ENCODE measurements around the gene TMEM125.

The TMEM125 gene

GRCh38 chr1:43253173-43253572, 16.6 kb upstream of the TMEM125 start:
- Histone ChIP-seq H2BK15ac (ENCODE audit: low read depth, poor library complexity, severe bottlenecking) (no peak overlapping the region), H3K4me1 (ENCODE audit: control insufficient read depth, insufficient read depth, low read depth, low read length) (no peaks in the 10 kb centered on the region), H3K36me3 (ENCODE audit: control insufficient read depth in 1 of 2, insufficient read depth in 2 of 2, low read depth in 1 of 2, low read length in 2 of 2) (no peaks in the 10 kb centered on the region), H3K4me2 (ENCODE audit: low read length, poor library complexity, severe bottlenecking) (no peak overlapping the region), H4K91ac (ENCODE audit: low read length) (no peak overlapping the region), H2AK5ac (ENCODE audit: low read length, severe bottlenecking) (no peak overlapping the region), H2BK120ac (ENCODE audit: low read depth, low read length) (no peak overlapping the region), H4K8ac (ENCODE audit: low read length) (no peak overlapping the region), H3K9me3 (ENCODE audit: control insufficient read depth, low read length) (peaks cover 2% of the 10 kb centered on the region), H2BK12ac (ENCODE audit: low read length in 2 of 2) (no peak overlapping the region), H3K4ac (ENCODE audit: low read depth in 1 of 2, low read length in 2 of 2) (no peak overlapping the region), H3K27me3 (ENCODE audit: control insufficient read depth in 1 of 2, insufficient read depth in 1 of 2, low read length in 2 of 2) (peaks cover 18 to 29% of the 10 kb centered on the region in 2 experiments), H3K9ac (ENCODE audit: low read length) (no peak overlapping the region), H3K79me1 (replicated peaks; ENCODE audit: low read length, poor library complexity, severe bottlenecking) (no peaks in the 10 kb centered on the region), H3K4me3 (ENCODE audit: insufficient read depth in 1 of 2, low read depth in 1 of 2, low read length in 2 of 2) (no peak overlapping the region), H2AFZ (ENCODE audit: low read depth, low read length) (no peak overlapping the region), H3K18ac (ENCODE audit: low read depth in 1 of 2, low read length in 2 of 2) (no peak overlapping the region), H2BK5ac (ENCODE audit: low read depth, low read length, poor library complexity, severe bottlenecking) (no peak overlapping the region), H3K27ac (ENCODE audit: low read length, poor library complexity, severe bottlenecking) (no peak overlapping the region), H3K14ac (ENCODE audit: low read length in 2 of 2) (no peak overlapping the region), H3K23ac (ENCODE audit: low read length in 2 of 2) (no peak overlapping the region)
- no peak for DNase-seq
- WGBS, result 86% methylated on average over 4 of the region's 4 CpGs

GRCh38 chr1:43253876-43254275, 15.9 kb upstream of the TMEM125 start:
- WGBS, result 91% methylated on average over 8 of the region's 8 CpGs
- Histone ChIP-seq H2AFZ (ENCODE audit: low read depth, low read length) (no peak overlapping the region), H2BK12ac (ENCODE audit: low read length in 2 of 2) (no peak overlapping the region), H3K4me2 (ENCODE audit: low read length, poor library complexity, severe bottlenecking) (no peak overlapping the region), H3K79me1 (replicated peaks; ENCODE audit: low read length, poor library complexity, severe bottlenecking) (no peaks in the 10 kb centered on the region), H3K9me3 (ENCODE audit: control insufficient read depth, low read length) (peaks cover 5% of the 10 kb centered on the region), H4K8ac (ENCODE audit: low read length) (no peak overlapping the region), H2AK5ac (ENCODE audit: low read length, severe bottlenecking) (no peak overlapping the region), H2BK5ac (ENCODE audit: low read depth, low read length, poor library complexity, severe bottlenecking) (no peak overlapping the region), H3K18ac (ENCODE audit: low read depth in 1 of 2, low read length in 2 of 2) (no peak overlapping the region), H3K4ac (ENCODE audit: low read depth in 1 of 2, low read length in 2 of 2) (no peak overlapping the region), H3K9ac (ENCODE audit: low read length) (no peak overlapping the region), H3K14ac (ENCODE audit: low read length in 2 of 2) (no peak overlapping the region), H3K27ac (ENCODE audit: low read length, poor library complexity, severe bottlenecking) (no peak overlapping the region), H3K23ac (ENCODE audit: low read length in 2 of 2) (no peak overlapping the region), H3K4me3 (ENCODE audit: insufficient read depth in 1 of 2, low read depth in 1 of 2, low read length in 2 of 2) (no peak overlapping the region), H4K91ac (ENCODE audit: low read length) (no peak overlapping the region), H3K36me3 (ENCODE audit: control insufficient read depth in 1 of 2, insufficient read depth in 2 of 2, low read depth in 1 of 2, low read length in 2 of 2) (no peaks in the 10 kb centered on the region), H3K27me3 (ENCODE audit: control insufficient read depth in 1 of 2, insufficient read depth in 1 of 2, low read length in 2 of 2) (peaks cover 18 to 30% of the 10 kb centered on the region in 2 experiments), H3K4me1 (ENCODE audit: control insufficient read depth, insufficient read depth, low read depth, low read length) (no peaks in the 10 kb centered on the region), H2BK120ac (ENCODE audit: low read depth, low read length) (no peak overlapping the region), H2BK15ac (ENCODE audit: low read depth, poor library complexity, severe bottlenecking) (no peak overlapping the region)
- DNase-seq, result no peak

GRCh38 chr1:43255438-43256210, 14.2 kb upstream of the TMEM125 start:
- Histone ChIP-seq H2AK5ac (ENCODE audit: low read length, severe bottlenecking) (no peak overlapping the region), H3K23ac (ENCODE audit: low read length in 2 of 2) (no peak overlapping the region), H2BK5ac (ENCODE audit: low read depth, low read length, poor library complexity, severe bottlenecking) (no peak overlapping the region), H3K4me3 (ENCODE audit: insufficient read depth in 1 of 2, low read depth in 1 of 2, low read length in 2 of 2) (no peak overlapping the region), H4K91ac (ENCODE audit: low read length) (no peak overlapping the region), H2AFZ (ENCODE audit: low read depth, low read length) (no peak overlapping the region), H3K27me3 (ENCODE audit: control insufficient read depth in 1 of 2, insufficient read depth in 1 of 2, low read length in 2 of 2) (peaks cover 18 to 30% of the 10 kb centered on the region in 2 experiments), H3K4ac (ENCODE audit: low read depth in 1 of 2, low read length in 2 of 2) (no peak overlapping the region), H3K9ac (ENCODE audit: low read length) (no peak overlapping the region), H3K36me3 (ENCODE audit: control insufficient read depth in 1 of 2, insufficient read depth in 2 of 2, low read depth in 1 of 2, low read length in 2 of 2) (no peaks in the 10 kb centered on the region), H3K79me1 (replicated peaks; ENCODE audit: low read length, poor library complexity, severe bottlenecking) (no peaks in the 10 kb centered on the region), H3K14ac (ENCODE audit: low read length in 2 of 2) (peak overlapping the region in 1 of 2 experiments; percentile 64), H3K18ac (ENCODE audit: low read depth in 1 of 2, low read length in 2 of 2) (no peak overlapping the region), H2BK12ac (ENCODE audit: low read length in 2 of 2) (no peak overlapping the region), H3K4me2 (ENCODE audit: low read length, poor library complexity, severe bottlenecking) (no peak overlapping the region), H3K9me3 (ENCODE audit: control insufficient read depth, low read length) (peaks cover 5% of the 10 kb centered on the region), H2BK120ac (ENCODE audit: low read depth, low read length) (no peak overlapping the region), H3K4me1 (ENCODE audit: control insufficient read depth, insufficient read depth, low read depth, low read length) (no peaks in the 10 kb centered on the region), H3K27ac (ENCODE audit: low read length, poor library complexity, severe bottlenecking) (no peak overlapping the region), H4K8ac (ENCODE audit: low read length) (no peak overlapping the region), H2BK15ac (ENCODE audit: low read depth, poor library complexity, severe bottlenecking) (no peak overlapping the region)
- WGBS, result 66% methylated on average over 10 of the region's 10 CpGs
- no peak for DNase-seq

- WGBS, result 89% methylated on average over 8 of the region's 8 CpGs
- no peak overlapping the region for H3K18ac ChIP-seq (ENCODE audit: low read depth in 1 of 2, low read length in 2 of 2)
Observed at GRCh38 chr1:43256675-43257570, 12.9 kb upstream of the TMEM125 start.

More at GRCh38 chr1:43256675-43257570, 12.9 kb upstream of the TMEM125 start:
- H3K14ac ChIP-seq (ENCODE audit: low read length in 2 of 2), result no peak overlapping the region
- H3K4me1 ChIP-seq (ENCODE audit: control insufficient read depth, insufficient read depth, low read depth, low read length), result no peaks in the 10 kb centered on the region
- no peaks in the 10 kb centered on the region for H3K36me3 ChIP-seq (ENCODE audit: control insufficient read depth in 1 of 2, insufficient read depth in 2 of 2, low read depth in 1 of 2, low read length in 2 of 2)
- no peak overlapping the region for H2BK120ac ChIP-seq (ENCODE audit: low read depth, low read length)
- no peak overlapping the region for H3K23ac ChIP-seq (ENCODE audit: low read length in 2 of 2)
- no peak overlapping the region for H2BK15ac ChIP-seq (ENCODE audit: low read depth, poor library complexity, severe bottlenecking)
- peaks cover 18 to 30% of the 10 kb centered on the region in 2 experiments for H3K27me3 ChIP-seq (ENCODE audit: control insufficient read depth in 1 of 2, insufficient read depth in 1 of 2, low read length in 2 of 2)
- no peak overlapping the region for H4K8ac ChIP-seq (ENCODE audit: low read length)
- H3K79me1 ChIP-seq (replicated peaks; ENCODE audit: low read length, poor library complexity, severe bottlenecking), result no peaks in the 10 kb centered on the region
- H3K27ac ChIP-seq (ENCODE audit: low read length, poor library complexity, severe bottlenecking), result no peak overlapping the region
- no peak overlapping the region for H3K9ac ChIP-seq (ENCODE audit: low read length)
- no peak overlapping the region for H2BK5ac ChIP-seq (ENCODE audit: low read depth, low read length, poor library complexity, severe bottlenecking)
- no peak overlapping the region for H4K91ac ChIP-seq (ENCODE audit: low read length)
- no peak for DNase-seq
- H2AFZ ChIP-seq (ENCODE audit: low read depth, low read length), result no peak overlapping the region
- H2AK5ac ChIP-seq (ENCODE audit: low read length, severe bottlenecking), result no peak overlapping the region
- H3K9me3 ChIP-seq (ENCODE audit: control insufficient read depth, low read length), result peaks cover 5% of the 10 kb centered on the region
- no peak overlapping the region for H3K4me2 ChIP-seq (ENCODE audit: low read length, poor library complexity, severe bottlenecking)
- H3K4ac ChIP-seq (ENCODE audit: low read depth in 1 of 2, low read length in 2 of 2), result no peak overlapping the region
- H2BK12ac ChIP-seq (ENCODE audit: low read length in 2 of 2), result no peak overlapping the region
- no peak overlapping the region for H3K4me3 ChIP-seq (ENCODE audit: insufficient read depth in 1 of 2, low read depth in 1 of 2, low read length in 2 of 2)
